A549 (cell line): ENCODE measurements around the gene RING1.

Source experiments
- EP300 ChIP-seq, 2 experiments: fragments of >200 bp; sonication (Bioruptor Twin); formaldehyde crosslinking; IDR thresholded peaks; 2 replicates in 1 of 2; 3 replicates in 1 of 2; pipeline ENCODE4 v1.6.1; 2016 to 2017
- HOXA7 ChIP-seq: fragments of 250-450 bp; sonication (Bioruptor Pico); IDR thresholded peaks from 2 replicates; pipeline ENCODE4 v1.5.0; 2020; ENCODE audit warnings: mild to moderate bottlenecking, moderate library complexity
- MAFK ChIP-seq: fragments of 450-650 bp; IDR thresholded peaks from 2 replicates; pipeline ENCODE4 v1.6.1; 2014; ENCODE audit not compliant: partially characterized antibody
- MAZ ChIP-seq: fragments of 150-350 bp; IDR thresholded peaks from 2 replicates; pipeline ENCODE4 v1.6.1; 2014; ENCODE audit warnings: antibody characterized with exemption, low read depth, low read length, borderline replicate concordance
- NFE2L2 ChIP-seq: fragments of 150-350 bp; conservative IDR thresholded peaks from 2 replicates; pipeline ENCODE4 v1.6.1; 2014; ENCODE audit warnings: low read length
- POLR2A ChIP-seq: IDR thresholded peaks from 2 replicates; pipeline ENCODE4 v1.6.1; 2012; ENCODE audit warnings: mild to moderate bottlenecking, low read length
- POLR2AphosphoS2 ChIP-seq: conservative IDR thresholded peaks from 2 replicates; pipeline ENCODE4 v1.6.1; 2012; ENCODE audit warnings: low read length, improper control_type of control experiment, inconsistent platforms
- RAD21 ChIP-seq, 2 experiments: fragments of >200 bp in 1 of 2; sonication (Bioruptor Twin) in 1 of 2; formaldehyde crosslinking in 1 of 2; IDR thresholded peaks in 1 of 2; conservative IDR thresholded peaks in 1 of 2; 2 replicates in 1 of 2; 3 replicates in 1 of 2; pipeline ENCODE4 v1.6.1; 2012 to 2018; ENCODE audit warnings: inconsistent platforms in 1 of 2
- TF ChIP-seq, protein P1 (sequence below): fragments of >200 bp; sonication (Bioruptor Twin); formaldehyde crosslinking; IDR thresholded peaks from 3 replicates; pipeline ENCODE4 v1.5.1; 2016
- TF ChIP-seq, protein P2 (sequence below): fragments of 200-600 bp; sonication (generic); IDR thresholded peaks from 2 replicates; pipeline ENCODE4 v1.6.1; 2016; ENCODE audit warnings: antibody characterized with exemption, mild to moderate bottlenecking, moderate library complexity
- TF ChIP-seq, protein P3 (sequence below): IDR thresholded peaks from 2 replicates; pipeline ENCODE4 v1.6.1; 2012

DNA sequence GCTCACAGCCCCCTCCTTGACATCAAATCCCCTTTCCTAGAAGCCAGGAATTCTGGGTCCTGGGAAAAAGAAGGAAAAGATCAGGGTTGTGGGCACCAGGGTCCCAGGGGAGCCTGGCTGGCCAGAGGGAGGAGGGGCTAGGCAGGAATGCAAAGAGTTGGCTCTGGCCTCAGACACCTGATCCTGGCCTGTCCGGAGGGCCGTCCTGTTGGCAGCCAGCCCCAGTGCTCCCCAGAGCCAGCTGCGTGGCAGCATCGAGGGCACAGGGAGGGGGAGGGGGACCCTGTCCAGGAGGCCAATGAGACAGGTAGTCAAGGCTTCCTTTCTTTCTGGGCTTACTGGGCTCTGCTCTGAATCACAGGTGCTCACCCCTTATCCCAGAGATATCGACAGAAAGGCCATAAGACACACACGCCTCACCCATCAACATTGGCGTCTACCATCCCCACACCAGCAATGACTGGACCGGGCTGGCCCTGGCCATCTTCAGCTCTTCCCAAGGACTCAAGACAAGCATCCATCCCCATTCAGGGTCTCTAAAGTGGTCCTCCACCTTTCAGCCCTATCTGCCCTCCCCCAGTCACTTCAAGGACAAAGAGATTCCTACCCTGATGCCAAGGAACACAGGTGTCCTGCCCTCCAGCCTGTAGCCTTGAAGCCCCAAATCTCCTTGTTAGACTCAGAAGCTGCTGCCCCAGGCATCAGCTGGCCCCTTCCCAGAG is 16.8 kb upstream of the RING1 start:
- TF ChIP-seq, protein P1, sequence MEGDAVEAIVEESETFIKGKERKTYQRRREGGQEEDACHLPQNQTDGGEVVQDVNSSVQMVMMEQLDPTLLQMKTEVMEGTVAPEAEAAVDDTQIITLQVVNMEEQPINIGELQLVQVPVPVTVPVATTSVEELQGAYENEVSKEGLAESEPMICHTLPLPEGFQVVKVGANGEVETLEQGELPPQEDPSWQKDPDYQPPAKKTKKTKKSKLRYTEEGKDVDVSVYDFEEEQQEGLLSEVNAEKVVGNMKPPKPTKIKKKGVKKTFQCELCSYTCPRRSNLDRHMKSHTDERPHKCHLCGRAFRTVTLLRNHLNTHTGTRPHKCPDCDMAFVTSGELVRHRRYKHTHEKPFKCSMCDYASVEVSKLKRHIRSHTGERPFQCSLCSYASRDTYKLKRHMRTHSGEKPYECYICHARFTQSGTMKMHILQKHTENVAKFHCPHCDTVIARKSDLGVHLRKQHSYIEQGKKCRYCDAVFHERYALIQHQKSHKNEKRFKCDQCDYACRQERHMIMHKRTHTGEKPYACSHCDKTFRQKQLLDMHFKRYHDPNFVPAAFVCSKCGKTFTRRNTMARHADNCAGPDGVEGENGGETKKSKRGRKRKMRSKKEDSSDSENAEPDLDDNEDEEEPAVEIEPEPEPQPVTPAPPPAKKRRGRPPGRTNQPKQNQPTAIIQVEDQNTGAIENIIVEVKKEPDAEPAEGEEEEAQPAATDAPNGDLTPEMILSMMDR, result no peak
- TF ChIP-seq POLR2A, result no peak
- TF ChIP-seq MAFK, result no peak
- no peak for TF ChIP-seq RAD21 (conservative IDR thresholded peaks at IDR 0.05 in 1 of 2, IDR thresholded peaks at IDR 0.05 in 1 of 2)
- no peak for TF ChIP-seq MAZ
- TF ChIP-seq EP300 (IDR thresholded peaks at IDR 0.05), result no peak
- no peak for TF ChIP-seq POLR2AphosphoS2
- no peak for TF ChIP-seq NFE2L2
- TF ChIP-seq, protein P2, sequence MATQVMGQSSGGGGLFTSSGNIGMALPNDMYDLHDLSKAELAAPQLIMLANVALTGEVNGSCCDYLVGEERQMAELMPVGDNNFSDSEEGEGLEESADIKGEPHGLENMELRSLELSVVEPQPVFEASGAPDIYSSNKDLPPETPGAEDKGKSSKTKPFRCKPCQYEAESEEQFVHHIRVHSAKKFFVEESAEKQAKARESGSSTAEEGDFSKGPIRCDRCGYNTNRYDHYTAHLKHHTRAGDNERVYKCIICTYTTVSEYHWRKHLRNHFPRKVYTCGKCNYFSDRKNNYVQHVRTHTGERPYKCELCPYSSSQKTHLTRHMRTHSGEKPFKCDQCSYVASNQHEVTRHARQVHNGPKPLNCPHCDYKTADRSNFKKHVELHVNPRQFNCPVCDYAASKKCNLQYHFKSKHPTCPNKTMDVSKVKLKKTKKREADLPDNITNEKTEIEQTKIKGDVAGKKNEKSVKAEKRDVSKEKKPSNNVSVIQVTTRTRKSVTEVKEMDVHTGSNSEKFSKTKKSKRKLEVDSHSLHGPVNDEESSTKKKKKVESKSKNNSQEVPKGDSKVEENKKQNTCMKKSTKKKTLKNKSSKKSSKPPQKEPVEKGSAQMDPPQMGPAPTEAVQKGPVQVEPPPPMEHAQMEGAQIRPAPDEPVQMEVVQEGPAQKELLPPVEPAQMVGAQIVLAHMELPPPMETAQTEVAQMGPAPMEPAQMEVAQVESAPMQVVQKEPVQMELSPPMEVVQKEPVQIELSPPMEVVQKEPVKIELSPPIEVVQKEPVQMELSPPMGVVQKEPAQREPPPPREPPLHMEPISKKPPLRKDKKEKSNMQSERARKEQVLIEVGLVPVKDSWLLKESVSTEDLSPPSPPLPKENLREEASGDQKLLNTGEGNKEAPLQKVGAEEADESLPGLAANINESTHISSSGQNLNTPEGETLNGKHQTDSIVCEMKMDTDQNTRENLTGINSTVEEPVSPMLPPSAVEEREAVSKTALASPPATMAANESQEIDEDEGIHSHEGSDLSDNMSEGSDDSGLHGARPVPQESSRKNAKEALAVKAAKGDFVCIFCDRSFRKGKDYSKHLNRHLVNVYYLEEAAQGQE, result no peak
- TF ChIP-seq HOXA7 (CRISPR knock-in tag), result no peak
- TF ChIP-seq, protein P3, sequence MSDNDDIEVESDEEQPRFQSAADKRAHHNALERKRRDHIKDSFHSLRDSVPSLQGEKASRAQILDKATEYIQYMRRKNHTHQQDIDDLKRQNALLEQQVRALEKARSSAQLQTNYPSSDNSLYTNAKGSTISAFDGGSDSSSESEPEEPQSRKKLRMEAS, result no peak
